Left lung (tissue), 10 donors: ENCODE measurements around the gene HOXA10. TPM values are rescaled to one million over a fixed set of nuclear protein-coding genes. Genes with fewer than 3 reads are reported as not detected.

Experiments
- ATAC-seq: fragments of 200-7000 bp; cut with Tn5 transposase; one replicate; pipeline ENCODE4 v1.9.1; 2020; ENCODE audit warnings: moderate library complexity
- DNase-seq, 4 donors: peaks; one replicate each; pipeline ENCODE4 v3.0.0-alpha.2; 2013 to 2020
- H3K27ac ChIP-seq, 2 donors: fragments of 200-600 bp; sonication (generic) in 1 of 2; one replicate each; pipeline versions ENCODE4 v1.5.0 to v1.8.0; 2020 to 2021
- H3K27me3 ChIP-seq, 2 donors: fragments of 200-600 bp; sonication (generic) in 1 of 2; one replicate each; pipeline versions ENCODE4 v1.5.0 to v1.8.0; 2020 to 2021
- H3K36me3 ChIP-seq, 2 donors: fragments of 200-600 bp; sonication (generic) in 1 of 2; one replicate each; pipeline versions ENCODE4 v1.5.0 to v1.8.0; 2020 to 2021
- H3K4me1 ChIP-seq, 2 donors: fragments of 200-600 bp; one replicate each; pipeline ENCODE4 v1.8.0; 2021
- H3K4me3 ChIP-seq, 2 donors: fragments of 200-600 bp; sonication (generic) in 1 of 2; one replicate each; pipeline versions ENCODE4 v1.5.0 to v1.8.0; 2020 to 2021; ENCODE audit warnings: mild to moderate bottlenecking in 1 of 2
- H3K9me3 ChIP-seq, 2 donors: fragments of 200-600 bp; sonication (generic) in 1 of 2; one replicate each; pipeline versions ENCODE4 v1.5.0 to v1.8.0; 2020 to 2021
- intact Hi-C, 2 donors: fragments of 100-400 bp; cut with DNase I; formaldehyde crosslinking; loops; one replicate each; pipeline versions ENCODE4 v1.11.2 to v1.14.2; 2022
- polyA plus RNA-seq, 6 donors: library from polyadenylated mRNA; unstranded; fragments of 120-200 nt; gene quantifications; one replicate each; pipeline ENCODE4 v1.2.1, GENCODE V29; 2013; ENCODE audit not compliant: insufficient read length in 6 of 6
- total RNA-seq, 2 donors: library from RNA; stranded (reverse); fragmentation: NEBNext Ultra II Directional; extraction: Animal tissue kit (Norgen Biotek cat#: 25700); gene quantifications; one replicate each; pipeline ENCODE4 v1.2.1, GENCODE V29; 2021
- TF ChIP-seq, protein P1 (sequence below), 2 donors: fragments of 200-600 bp; sonication (generic) in 1 of 2; IDR thresholded peaks; one replicate each; pipeline versions ENCODE4 v1.5.0 to v1.8.0; 2021; ENCODE audit warnings: antibody characterized with exemption in 2 of 2
- donor health status: DM: no; HTN: yes; CAD: no.
- donor health status: DM: no; HTN: no; CAD: no.

The HOXA10 gene
- total and polyA plus RNA-seq, 8 donors, result 0.34 to 1.3 (median 0.41) TPM; not detected in 1

DNA sequence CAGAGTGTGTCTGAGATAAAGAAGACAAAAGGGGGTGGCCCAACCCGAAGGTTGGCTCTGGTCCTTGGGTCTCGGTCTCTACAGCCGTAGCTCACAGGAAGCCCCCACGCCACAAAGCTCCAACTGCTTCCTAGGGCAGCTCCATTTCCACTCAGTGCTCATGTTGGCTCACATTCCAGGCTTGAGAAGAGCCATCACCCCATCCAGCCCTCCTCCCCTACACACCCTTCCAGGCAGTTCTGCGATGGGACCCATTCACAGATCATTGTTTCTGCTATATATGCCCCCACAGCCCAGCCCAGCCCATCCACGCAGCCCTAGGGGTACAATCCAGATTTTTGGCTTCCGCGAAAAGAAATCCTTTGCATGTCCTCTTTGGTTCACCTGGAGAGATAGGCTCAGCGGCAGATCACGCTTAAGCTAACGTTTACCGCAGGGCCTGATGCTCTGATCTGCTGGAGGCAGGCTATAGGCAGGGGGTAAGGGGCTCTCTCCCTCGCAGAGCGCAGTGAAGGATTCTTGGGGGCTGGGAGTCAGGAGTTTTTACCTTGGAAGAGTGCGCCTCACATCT is 17.1 kb upstream of the HOXA10 start:
- H3K4me1 ChIP-seq, result peaks cover 8 to 41% of the 10 kb centered on the region in 2 donors
- TF ChIP-seq, protein P1, sequence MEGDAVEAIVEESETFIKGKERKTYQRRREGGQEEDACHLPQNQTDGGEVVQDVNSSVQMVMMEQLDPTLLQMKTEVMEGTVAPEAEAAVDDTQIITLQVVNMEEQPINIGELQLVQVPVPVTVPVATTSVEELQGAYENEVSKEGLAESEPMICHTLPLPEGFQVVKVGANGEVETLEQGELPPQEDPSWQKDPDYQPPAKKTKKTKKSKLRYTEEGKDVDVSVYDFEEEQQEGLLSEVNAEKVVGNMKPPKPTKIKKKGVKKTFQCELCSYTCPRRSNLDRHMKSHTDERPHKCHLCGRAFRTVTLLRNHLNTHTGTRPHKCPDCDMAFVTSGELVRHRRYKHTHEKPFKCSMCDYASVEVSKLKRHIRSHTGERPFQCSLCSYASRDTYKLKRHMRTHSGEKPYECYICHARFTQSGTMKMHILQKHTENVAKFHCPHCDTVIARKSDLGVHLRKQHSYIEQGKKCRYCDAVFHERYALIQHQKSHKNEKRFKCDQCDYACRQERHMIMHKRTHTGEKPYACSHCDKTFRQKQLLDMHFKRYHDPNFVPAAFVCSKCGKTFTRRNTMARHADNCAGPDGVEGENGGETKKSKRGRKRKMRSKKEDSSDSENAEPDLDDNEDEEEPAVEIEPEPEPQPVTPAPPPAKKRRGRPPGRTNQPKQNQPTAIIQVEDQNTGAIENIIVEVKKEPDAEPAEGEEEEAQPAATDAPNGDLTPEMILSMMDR (IDR thresholded peaks at IDR 0.05), result no peak
- peak in 1 of 4 donors; percentile 21 for DNase-seq
- H3K9me3 ChIP-seq, result no peaks in the 10 kb centered on the region
- ATAC-seq, result no peak
- H3K27ac ChIP-seq, result no peak overlapping the region
- peaks cover 100% of the 10 kb centered on the region in 2 donors for H3K27me3 ChIP-seq
- intact Hi-C loops, result no loop called here
- no peaks in the 10 kb centered on the region for H3K36me3 ChIP-seq
- H3K4me3 ChIP-seq, result no peak overlapping the region

DNA sequence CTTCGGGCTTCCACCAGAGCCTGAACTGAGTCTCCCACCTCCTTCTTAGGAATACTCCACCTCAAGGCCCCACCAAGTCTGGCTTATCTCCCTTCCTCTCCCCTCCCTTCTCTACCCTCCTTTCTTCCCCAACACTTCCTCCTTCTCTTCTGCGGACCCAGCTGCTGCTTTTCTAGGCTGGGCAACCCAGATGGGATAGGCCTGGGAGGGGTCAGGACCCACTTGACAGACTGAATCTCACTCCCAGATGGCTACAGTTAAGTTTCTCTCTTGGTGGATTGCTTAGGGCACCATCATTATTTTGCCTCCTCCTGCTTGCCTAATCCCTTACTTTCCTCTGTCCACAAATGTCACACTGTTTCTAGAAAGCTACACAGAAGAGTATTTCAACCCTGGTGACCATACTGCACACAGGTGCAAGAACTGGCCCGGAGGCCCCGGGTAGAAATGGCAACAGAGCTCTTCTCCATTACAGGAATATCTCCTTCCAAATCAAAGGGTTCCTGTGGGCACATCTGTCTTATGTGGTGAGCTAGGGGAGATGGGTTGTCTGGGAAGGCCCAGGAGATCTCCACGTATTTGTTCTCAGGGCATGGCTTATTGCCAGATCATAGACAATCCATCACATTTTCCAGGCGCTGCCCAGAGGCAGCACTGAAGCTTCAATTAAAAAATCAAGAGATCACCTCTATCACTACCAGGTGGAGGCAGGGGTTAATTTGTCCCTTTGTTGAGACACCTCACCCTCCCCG is 16.1 kb upstream of the HOXA10 start:
- DNase-seq (no peak), ATAC-seq (no peak)
- no peaks in the 10 kb centered on the region for H3K9me3 ChIP-seq
- no peaks in the 10 kb centered on the region for H3K36me3 ChIP-seq
- no peak overlapping the region for H3K27ac ChIP-seq
- H3K4me1 ChIP-seq, result peaks cover 8 to 51% of the 10 kb centered on the region in 2 donors
- H3K4me3 ChIP-seq, result no peak overlapping the region
- TF ChIP-seq, protein P1 (IDR thresholded peaks at IDR 0.05), result no peak
- intact Hi-C loops, result no loop called here
- peaks cover 100% of the 10 kb centered on the region in 2 donors for H3K27me3 ChIP-seq

DNA sequence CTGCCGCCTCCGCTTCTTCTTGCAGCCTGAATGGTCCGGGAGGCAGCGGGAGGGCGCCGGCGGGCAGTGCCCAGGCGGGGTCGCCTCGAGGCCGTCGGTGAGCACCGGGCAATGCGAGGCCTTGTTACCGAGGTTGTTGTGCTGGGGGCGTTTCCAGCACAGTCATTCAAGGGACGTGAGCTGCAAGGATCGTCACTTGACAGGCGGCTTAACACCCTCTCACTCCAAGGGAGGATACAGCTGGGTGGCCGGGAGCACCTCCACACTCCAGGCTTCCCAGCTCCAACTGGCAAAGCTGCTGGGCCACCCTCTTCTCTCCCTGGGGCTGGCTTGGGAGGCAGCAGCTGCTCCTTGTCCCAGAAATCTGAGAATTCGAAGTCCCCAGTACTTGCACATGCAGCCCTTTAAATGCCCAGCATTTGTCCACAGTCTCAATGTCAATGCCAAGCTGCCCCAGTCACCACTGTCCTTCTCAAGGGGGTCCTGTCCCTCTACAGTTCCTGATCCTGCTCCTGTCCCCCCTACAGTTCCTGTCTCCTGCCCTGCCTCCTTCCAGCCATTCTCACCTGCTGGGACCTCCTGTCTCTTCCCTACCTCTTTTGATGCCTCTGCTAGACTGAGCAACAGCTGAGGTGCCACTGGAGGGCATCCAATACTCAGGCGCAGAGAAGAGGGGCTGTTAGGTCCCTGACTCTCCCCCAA is 15.3 kb upstream of the HOXA10 start:
- no peaks in the 10 kb centered on the region for H3K9me3 ChIP-seq
- ATAC-seq, result no peak
- no peak overlapping the region for H3K4me3 ChIP-seq
- H3K27me3 ChIP-seq, result peaks cover 100% of the 10 kb centered on the region in 2 donors
- TF ChIP-seq, protein P1 (IDR thresholded peaks at IDR 0.05), result no peak
- peaks cover 11 to 59% of the 10 kb centered on the region in 2 donors for H3K4me1 ChIP-seq
- H3K36me3 ChIP-seq, result no peaks in the 10 kb centered on the region
- DNase-seq, result peak in 2 of 4 donors; percentile 19 to 69
- H3K27ac ChIP-seq, result no peak overlapping the region
- intact Hi-C loops, result no loop called here

DNA sequence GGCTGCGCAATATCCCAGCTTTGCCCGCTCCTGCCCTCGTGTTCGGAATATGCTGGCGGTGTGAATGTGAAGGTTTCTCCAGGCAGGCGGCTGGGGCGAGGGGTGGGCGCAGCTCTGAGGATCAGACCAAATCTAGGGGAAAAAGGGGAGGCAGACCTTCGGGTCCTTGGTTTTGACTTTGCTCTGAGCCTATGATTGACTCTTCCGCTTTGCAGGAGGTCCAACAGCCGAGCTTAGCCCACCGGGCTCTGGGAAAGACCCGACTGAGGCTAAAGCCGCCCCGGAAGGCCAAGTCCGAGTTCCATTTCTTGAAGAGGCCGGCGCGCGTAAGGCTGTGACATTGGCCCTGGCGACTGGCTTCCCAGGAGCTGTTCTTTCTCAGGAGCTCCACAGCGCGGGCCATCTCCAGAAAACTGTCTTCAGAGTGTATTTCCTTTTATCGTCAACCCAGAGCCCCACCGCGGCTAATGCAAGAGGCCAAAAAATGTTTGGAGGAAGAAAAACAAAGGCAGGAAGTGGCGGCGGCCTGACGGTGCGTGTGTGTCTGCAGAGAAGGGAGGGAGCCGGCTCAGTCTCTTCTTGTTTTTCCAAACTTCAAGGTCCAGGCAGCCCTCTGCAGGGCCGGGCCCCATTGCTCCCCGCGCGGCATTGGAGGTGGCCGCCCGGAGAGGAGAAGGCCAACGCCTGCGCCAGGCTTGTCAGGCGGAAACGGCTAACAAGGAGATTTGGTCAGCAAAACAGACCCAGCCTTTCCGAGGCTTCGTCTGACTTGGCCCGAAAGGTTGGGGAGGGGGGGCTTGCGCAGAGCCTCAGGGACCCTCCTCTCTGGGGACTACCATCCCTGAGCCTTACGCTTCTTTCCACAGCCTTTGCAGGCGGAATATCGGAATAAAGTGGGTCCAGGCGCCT is 14.5 kb upstream of the HOXA10 start:
- H3K9me3 ChIP-seq, result no peaks in the 10 kb centered on the region
- no peak overlapping the region for H3K27ac ChIP-seq
- ATAC-seq (no peak), DNase-seq (peak in 2 of 4 donors; percentile 33 to 51)
- TF ChIP-seq, protein P1 (IDR thresholded peaks at IDR 0.05), result no peak
- peak overlapping the region in 1 of 2 donors; percentile 16 for H3K4me3 ChIP-seq
- no peaks in the 10 kb centered on the region for H3K36me3 ChIP-seq
- intact Hi-C loops, result no loop called here
- peaks cover 100% of the 10 kb centered on the region in 2 donors for H3K27me3 ChIP-seq
- peaks cover 11 to 63% of the 10 kb centered on the region in 2 donors for H3K4me1 ChIP-seq
